NCI-H128 (cell line): ENCODE results near the gene IRF2BP1.
A peak's percentile ranks its signal among the peaks of the same experiment; 100 is the strongest.

Source experiments
- DNase-seq: peaks from one replicate; lab custom pipeline; 2025; ENCODE audit not compliant: unreplicated experiment; lab: John Stamatoyannopoulos, UW

The IRF2BP1 gene, protein sequence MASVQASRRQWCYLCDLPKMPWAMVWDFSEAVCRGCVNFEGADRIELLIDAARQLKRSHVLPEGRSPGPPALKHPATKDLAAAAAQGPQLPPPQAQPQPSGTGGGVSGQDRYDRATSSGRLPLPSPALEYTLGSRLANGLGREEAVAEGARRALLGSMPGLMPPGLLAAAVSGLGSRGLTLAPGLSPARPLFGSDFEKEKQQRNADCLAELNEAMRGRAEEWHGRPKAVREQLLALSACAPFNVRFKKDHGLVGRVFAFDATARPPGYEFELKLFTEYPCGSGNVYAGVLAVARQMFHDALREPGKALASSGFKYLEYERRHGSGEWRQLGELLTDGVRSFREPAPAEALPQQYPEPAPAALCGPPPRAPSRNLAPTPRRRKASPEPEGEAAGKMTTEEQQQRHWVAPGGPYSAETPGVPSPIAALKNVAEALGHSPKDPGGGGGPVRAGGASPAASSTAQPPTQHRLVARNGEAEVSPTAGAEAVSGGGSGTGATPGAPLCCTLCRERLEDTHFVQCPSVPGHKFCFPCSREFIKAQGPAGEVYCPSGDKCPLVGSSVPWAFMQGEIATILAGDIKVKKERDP

DNA sequence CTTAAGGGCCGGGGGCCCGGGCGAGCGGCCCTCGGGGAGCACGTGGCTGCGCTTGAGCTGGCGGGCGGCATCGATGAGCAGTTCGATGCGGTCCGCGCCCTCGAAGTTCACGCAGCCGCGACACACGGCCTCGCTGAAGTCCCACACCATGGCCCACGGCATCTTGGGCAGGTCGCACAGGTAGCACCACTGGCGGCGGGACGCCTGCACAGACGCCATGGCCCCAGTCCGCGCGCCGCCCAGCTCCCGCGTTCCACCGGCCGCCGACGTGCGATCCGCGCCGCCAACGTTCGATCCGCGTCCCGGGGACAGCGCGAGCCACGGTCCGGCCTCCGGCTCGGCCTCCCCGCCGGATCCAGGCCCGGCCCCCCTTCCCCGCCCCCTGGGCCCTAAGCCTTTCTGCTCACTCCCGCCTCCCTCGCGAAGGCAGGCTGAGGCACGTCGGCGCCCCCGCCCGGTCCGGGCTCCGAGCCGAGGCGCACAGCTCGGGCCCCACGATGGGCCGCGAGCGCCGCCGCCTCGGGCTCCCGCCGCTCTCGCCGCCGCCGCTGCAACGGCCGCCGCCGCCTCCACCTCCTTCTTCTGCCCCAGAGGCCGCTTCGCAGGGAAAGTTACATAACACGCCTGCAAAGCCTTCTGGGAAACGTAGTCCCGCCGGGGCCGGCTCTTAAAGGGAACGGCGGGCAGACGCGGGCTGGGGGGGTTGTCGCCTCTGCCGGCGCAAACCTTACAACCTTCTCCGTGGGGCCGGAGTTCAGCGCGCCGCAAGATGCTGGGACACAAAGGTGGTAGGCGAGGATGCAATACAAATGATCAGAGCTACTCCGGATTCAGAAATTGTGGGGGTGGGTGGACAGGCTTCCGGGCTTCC, at the start of gene IRF2BP1:
Gene IRF2BP1, minus strand, starts transcription at position 586 of the 871 bp plus-strand sequence. Its CDS starts 367 bp downstream, at position 219.
- DNase-seq, result peak; percentile 84

DNA sequence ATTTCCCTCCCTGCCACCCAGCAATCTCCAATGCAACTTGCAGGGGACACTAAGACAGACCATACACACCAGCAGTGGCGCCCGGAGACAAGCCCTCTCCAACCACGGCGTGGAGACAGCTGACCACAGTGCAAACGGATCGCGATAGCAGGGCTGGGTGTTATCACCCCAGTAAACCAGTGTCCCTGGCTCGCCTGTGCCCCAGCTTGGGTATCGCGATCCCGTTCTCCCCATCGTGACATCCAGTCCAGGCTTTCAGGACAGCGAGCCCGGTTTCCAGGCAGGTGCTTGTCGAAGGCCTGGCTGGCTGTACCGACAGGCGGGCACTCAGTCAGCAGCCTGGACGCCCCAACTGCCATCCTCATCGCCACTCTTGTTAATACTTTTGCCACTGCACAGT, 49.3 kb upstream of the IRF2BP1 start:
- no peak for DNase-seq

DNA sequence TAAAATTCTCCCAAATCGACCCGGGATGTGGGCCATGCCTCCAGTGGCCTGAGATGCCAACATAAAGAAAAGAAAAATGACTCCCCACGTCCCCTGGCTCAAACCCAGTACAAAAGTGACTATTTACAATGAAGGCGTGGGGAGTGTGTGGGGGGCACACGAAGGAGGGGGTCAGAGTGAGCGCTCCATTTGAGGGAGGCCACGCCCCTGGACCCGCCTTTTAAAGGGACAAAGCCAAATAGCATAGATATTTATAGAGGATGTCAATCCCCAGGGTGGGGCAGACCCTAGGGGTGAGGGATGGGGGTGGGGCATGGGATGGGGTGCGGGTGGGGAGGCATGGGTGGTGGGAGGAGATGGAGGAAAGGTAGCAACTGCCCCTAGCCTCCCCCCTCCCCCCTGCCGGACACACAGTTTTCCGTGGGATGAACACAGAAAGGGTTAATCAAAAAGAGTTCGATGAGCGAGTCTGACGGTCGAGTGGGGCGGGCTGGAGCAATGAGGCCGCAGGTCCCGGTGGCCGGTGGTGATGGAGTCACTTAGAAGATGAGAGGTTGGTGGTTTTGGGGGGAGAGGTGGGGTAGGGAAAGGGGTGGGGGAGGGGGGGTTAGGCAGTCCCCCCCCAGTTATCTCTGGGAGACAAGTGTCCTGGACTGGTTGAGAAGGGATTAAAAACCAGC, 48.8 kb upstream of the IRF2BP1 start:
- DNase-seq, result no peak

DNA sequence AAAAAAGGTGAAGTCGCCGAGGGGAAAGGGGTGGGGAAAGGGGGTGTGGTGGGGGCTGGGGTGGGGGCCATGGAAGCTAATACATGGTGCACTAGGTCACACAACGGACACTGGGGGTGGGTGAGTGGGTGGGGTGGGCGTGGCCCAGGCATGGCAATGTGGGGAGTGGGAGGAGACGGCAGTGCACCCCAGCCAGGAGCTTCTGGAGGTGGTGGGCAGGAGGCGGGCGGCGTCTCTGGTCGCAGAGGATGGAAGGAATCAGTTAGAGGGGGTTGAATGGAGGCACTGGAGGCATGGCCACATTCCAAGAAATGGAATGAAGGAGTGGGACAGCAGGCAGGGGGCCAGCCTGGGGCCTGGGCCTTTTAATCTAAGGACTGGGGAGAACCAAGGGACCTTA, 47.8 kb upstream of the IRF2BP1 start:
- no peak for DNase-seq

DNA sequence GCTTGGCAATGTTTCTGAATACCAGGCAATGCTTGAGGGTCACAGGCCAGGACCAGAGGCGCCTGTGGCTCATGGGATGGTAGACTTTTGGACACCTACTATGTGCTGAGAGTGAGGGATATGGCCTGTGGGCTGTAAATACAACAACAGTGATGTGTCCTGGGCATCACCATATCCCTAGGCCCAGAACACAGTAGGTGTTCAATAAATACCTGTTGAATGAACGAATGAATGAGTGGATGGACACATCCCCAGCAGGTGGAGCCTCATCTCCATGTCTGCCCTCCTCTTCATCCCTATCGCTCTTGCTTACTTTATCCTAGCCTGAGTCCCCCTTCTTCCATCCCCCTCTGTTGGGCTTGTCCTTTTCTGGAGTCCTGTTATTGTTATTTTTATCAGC, 45.1 kb upstream of the IRF2BP1 start:
- DNase-seq, result no peak

DNA sequence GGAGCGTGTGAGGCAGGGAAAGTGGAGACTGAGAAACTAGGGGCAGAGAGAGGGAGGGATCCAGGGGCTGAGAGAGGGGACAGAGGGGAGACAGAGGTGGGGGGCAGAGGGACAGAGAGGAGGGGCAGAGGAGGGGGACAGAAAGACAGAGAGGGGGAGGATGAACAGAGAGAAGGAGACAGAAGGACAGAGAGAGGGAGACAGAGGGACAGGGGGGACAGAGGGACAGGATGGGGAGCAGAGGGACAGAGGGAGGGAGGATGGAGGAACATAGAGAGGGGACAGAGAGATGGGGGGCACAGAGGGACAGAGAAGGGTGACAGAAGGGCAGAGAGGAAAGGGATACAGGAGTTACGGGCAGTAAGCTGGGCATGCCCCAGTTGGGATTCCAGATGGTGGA, 43.3 kb upstream of the IRF2BP1 start:
- no peak for DNase-seq

DNA sequence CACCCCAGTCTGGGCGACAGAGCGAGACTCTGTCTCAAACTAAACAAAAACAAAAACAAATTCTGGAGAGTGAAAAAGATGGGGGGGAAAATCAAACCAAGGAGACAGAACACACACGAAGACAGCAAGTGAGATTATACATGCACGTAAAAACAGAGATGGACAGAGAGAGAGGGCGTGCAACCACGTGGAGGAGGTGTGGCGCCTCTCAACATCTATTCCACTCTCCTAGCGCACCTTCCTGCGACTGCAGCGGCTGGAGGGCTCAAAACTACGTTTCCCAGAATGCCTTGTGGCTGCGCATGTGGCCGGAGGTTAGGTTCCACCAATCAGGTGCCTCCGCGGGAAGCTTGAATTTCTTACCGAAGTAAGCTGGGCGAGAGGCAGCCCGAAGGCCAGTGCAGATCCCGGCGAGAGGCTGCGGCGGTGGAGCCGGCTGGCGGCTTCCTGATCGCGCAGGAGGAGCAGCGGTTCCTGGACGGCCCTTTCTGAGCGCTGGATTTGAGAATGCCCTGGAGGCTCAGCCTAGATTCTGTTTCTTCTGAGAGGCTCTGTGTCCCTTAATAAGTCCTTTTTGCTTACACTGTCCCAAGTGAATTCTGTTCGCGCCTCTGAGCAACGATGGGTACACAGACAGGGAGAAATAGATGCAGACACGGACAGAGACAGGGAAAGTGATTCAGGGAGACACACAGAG, 41.8 kb upstream of the IRF2BP1 start:
- DNase-seq, result peak; percentile 92

DNA sequence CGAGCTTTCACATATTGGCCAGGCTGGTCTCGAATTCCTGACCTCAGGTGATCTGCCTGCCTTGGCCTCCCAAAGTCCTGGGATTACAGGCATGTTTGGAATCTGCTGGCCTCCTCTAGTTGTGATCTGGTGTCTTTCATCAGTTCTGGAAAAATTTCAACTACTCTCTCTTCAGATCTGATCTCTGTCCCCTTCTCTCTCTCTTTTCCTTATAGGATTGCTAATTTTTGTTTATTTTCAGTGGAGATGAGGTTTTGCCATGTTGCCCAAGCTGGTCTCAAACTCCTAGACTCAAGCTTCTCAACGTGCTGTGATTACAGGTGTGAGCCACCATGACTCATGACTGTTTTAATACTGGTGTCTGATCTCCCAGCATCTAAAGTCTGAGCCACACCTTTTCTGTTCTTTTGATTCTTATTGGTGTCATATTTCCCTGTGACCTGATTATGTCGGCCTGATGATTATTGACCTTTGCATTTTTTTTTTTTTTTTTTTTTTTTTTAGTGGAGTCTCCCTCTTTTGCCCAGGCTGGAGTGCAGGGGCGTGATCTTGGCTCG, 39.0 kb upstream of the IRF2BP1 start:
- no peak for DNase-seq

DNA sequence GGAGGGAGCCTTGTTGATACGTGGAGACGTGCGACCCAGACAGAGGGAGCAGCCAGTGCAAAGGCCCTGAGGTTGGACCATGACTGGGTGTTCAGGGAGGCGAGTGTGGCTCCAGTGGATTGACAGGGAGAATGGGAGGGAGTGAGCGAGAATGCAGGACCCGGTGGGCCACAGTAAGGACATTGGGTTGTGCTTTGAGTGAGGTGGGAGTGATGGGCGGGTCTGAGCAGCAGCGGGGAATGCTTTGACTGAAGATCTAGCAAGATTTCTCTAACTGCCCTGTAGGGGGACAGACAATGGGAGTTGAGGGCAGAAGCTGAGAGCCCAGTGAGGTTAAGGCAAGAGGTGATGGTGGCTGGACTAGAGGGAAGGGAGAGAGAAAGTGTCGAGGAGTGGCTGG, 36.3 kb upstream of the IRF2BP1 start:
- no peak for DNase-seq

DNA sequence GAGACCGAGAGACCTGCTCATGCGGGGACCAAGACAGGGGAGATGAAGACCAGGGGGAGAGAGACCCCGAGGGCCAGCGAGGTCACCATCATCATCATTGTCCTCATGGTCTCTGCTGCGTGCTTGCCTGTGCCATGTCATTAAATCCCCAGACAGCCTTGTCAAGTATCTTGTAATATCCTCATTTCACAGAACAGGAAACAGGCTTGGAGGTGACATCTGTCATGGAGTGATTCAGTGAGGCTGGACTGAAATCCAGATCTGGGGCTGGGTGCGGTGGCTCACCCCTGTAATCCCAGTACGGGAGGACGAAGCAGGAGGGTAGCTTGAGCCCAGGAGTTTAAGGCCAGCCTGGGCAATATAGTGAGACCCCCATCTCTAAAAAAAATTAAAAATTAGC, 34.5 kb upstream of the IRF2BP1 start:
- DNase-seq, result no peak

DNA sequence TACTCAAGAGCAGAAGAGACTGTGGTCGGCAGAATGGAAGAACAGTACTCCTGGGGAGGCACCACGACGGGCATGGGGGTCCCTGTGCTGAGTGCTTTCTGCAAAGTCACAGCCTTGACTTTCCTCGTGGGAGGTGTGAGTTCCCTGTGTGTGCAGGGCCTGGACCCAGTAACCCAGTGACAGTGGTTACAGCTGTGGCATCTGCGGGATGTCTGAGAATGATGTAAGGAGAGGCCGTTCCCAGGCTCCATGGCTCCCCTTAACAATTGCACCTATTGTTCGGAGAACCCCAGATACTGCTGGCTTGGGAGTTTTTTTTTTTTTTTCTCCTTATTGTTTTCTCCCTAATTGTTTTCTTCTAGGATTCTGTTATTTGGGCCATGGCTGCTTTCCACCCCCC, 33.7 kb upstream of the IRF2BP1 start:
- DNase-seq, result no peak

DNA sequence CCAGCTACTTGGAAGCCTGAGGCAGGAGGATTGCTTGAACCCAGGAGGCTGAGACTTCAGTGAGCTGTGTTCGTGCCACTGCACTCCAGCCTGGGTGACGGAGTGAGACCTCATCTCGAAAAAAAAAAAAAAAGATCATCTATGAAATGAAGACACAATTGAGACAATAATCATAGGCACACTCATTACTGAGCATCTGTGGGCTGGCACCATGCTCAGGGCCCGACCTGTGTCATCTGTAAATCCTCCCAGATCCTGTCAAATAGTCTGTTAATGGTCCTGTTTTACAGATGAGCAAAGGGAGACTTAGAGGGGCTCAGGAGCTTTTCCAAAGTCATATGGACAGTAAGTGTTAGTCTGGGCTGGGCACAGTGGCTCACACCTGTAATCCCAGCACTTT, 32.8 kb upstream of the IRF2BP1 start:
- no peak for DNase-seq

DNA sequence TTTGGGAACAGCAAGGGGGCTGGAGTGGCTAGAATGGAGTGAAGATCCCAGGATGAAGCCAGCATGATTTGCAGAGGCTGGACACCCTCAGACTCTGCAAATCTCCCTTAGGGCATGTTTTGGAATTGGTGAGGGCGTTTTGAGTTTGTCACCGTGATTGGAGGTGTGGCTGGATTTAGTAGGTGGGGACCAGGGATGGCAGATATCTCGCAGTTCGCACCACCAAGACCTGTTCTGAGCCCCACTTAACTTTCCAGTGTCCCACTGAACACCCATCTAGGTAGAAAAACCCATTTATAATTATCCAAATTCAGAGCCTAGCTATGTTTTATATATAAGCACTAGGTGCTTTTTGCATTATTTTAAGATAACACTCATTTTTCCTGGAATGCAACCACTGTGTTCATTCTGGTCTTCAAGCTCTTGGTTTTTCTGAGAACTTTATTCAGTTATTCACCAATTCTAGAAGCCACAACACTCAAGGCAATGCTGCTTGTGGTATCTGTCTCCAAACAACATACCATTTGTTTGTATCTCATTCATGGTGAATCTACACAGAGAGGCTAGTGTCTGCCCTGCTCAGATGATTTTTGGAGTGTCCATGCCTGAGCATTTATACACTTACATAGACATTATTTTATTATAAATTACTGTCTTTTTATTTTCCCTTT, 31.6 kb upstream of the IRF2BP1 start:
- no peak for DNase-seq

DNA sequence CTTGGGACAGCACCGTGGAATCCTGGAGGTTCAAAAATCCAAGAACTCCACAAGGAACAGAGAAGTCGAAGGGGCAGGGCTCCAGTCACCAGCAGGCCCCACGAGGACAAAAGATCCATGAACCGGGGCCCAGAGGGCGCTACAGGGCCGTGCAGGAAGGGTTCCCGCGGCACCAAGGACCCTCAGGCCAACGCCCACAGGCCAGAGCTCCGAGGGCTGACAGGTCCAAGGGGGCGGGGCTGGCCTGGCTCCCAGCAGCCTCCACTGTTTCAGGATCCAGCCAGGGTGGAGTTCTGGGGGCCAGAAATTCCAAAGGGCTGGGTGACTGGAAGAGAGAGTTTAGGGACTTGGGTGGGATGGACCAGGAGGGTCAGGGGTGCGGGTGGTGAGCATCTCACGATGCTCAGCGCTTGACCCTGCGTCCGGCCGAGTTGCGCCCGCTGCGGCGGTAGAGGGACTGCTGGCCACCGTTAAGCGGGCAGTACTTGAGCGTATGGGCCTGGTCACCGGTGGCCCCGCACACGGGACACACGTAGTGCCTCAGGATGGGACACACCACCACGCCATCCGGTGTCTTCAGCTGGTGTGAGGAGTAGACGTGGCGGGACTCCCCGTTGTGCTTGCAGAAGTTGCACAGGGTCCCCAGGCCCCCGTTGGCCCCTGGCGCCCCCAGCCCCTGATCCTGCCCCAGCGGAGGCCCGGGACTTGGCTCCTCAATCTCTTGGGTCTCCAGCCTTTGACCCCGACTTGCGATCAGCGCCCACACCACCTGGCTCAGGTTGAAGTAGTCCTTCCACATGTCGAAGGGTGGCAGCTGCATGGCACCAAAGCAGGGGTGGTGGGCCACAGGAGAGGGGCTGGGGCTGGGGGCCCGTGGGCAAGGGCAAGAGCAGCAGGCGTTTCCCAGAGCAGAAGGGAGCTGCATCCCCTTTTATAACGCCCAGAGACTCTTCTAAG, 28.2 kb upstream of the IRF2BP1 start, which contains the start of gene NANOS2:
Gene NANOS2, minus strand, starts transcription at position 905 of the 957 bp plus-strand sequence. Its CDS starts 85 bp downstream, at position 820.
- DNase-seq, result no peak

DNA sequence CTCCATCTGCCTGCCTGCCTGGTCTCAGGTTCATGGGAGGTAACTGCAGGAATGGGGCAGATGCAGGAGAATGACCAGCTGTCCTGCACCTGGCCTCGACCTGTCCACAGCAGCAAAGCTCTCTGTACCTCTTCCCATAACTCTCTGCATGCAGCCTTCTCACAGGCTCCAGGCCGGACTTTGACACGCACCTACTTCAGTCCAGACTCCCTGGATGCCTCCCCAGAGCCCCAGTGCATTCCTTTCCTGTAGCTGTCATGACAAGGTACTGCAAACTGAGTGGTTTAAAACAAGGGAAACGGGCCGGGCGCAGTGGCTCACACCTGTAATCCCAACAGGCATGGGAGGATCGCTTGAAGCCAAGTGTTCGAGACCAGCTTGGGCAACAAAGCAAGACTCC, 25.4 kb upstream of the IRF2BP1 start:
- DNase-seq, result no peak

DNA sequence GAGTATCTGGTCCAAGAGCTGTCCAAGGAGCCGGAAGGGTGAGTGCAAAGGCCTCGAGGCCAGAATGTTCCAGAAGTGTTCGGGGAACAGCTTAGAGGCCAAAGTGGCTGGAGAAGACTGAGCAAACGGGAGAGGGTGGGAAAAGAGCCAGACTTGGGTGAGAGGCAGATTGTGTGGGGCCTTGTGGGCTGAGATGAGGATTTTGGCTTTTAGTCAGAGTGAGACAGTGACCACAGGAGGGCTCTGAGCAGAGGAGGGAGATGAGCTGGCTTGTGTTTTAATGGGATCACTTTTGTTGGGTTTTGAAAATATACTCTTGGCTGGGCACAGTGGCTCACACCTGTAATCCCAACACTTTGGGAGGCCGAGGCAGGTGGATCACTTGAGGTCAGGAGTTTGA, 23.0 kb upstream of the IRF2BP1 start:
- no peak for DNase-seq

DNA sequence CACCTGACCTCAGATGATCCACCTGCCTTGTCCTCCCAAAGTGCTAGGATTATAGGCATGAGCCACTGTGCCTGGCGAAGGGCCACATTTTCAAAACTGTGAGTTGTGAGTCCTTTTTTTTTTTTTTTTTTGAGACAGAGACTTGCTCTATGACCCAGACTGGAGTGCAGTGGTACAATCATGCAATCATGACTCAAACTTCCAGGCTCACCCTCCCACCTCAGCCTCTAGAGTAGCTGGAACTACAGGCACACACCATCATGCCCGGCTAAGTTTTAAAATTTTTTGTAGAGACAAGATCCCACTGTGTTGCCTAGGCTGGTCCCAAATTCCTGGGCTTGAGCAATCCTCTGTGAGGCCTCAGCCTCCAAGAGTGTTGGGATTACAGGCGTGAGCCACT, 20.3 kb upstream of the IRF2BP1 start:
- no peak for DNase-seq

DNA sequence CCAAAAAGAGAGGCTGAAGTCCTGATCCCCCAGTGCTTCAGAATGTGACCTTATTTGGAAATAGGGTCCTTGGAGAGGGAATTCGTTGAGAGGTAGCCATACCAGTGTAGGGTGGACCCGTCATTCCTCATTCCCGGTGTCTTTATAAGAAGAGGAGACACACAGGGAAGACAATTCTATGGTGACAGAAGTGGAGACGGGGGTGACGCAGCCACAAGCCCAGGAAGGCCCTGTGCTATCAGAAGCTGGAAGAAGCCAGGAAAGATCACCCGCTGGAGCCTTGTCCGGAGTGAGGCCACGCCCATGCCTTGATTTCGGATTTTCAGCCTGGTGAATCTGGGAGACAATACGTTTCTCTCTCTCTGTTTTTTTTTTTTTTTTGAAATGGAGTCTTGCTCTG, 19.1 kb upstream of the IRF2BP1 start:
- no peak for DNase-seq
